Mucosa of descending colon (tissue), 3 donors: ENCODE results near the gene ACO1. TPM values are rescaled to one million over a fixed set of nuclear protein-coding genes. Genes with fewer than 3 reads are reported as not detected.

ENCODE experiments used
- ATAC-seq: fragments of 200-7000 bp; cut with Tn5 transposase; one replicate; pipeline ENCODE4 v1.9.1; 2020; ENCODE audit warnings: mild to moderate bottlenecking, moderate library complexity
- DNase-seq, 3 donors: peaks; one replicate each; pipeline ENCODE4 v3.0.0-alpha.2; 2020
- H3K36me3 ChIP-seq: fragments of 200-600 bp; one replicate; pipeline ENCODE4 v1.8.0; 2021; ENCODE audit warnings: low read depth, mild to moderate bottlenecking
- H3K4me1 ChIP-seq: fragments of 200-600 bp; one replicate; pipeline ENCODE4 v1.8.0; 2021; ENCODE audit warnings: low read depth, mild to moderate bottlenecking
- H3K4me3 ChIP-seq: fragments of 200-600 bp; one replicate; pipeline ENCODE4 v1.8.0; 2021; ENCODE audit warnings: mild to moderate bottlenecking
- H3K9me3 ChIP-seq: fragments of 200-600 bp; one replicate; pipeline ENCODE4 v1.8.0; 2021; ENCODE audit warnings: mild to moderate bottlenecking
- intact Hi-C, 2 donors: fragments of 100-400 bp; cut with DNase I in 1 of 2; cut with micrococcal nuclease in 1 of 2; formaldehyde crosslinking; loops; one replicate each; pipeline versions ENCODE4 v1.11.0 to v1.11.1; 2022; cut with DNase I, micrococcal nuclease
- total RNA-seq, 3 donors: library from RNA; stranded (reverse); fragmentation: NEBNext Ultra II Directional in 2 of 3; extraction: Animal tissue kit (Norgen Biotek cat#: 25700) in 2 of 3; gene quantifications; one replicate each; pipeline versions ENCODE4 v1.2.1 to v1.2.4, GENCODE V29; 2021 to 2023
- TF ChIP-seq, protein P1 (sequence below): fragments of 200-600 bp; IDR thresholded peaks from one replicate; pipeline ENCODE4 v1.8.0; 2022; ENCODE audit warnings: antibody characterized with exemption, mild to moderate bottlenecking
- donor health status: DM: no; HTN: no; CAD: no; lungs with moderate emphysema.
- donor health status: DM: no; HTN: no; CAD: no.
- donor health status: DM: no; HTN: yes; CAD: no.

Gene ACO1
- total RNA-seq, 3 donors from 2014 or later: 30.9 to 50.4 (median 32.6) TPM

DNA sequence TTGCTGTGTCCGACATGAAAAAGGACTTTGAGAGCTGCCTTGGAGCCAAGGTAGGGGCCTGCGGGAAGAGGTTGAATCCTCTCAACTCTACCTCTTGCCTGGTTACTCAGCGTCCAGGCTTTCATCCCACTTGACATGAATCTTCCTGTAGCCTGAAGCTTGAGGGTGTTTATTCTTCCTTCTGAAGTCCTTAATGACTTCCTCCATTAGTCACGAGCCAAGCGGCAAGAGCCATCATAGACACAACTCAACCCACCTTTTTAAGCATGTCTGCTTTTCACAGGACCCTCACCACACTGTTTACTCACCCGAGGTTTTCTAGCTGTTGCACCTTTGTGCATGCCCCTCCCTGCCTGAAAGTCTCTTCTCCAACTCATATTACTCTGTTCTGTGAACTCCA lies 40.2 kb downstream of the ACO1 start:
- Histone ChIP-seq H3K4me1 (peaks cover 5% of the 10 kb centered on the region), H3K36me3 (no peaks in the 10 kb centered on the region), H3K9me3 (no peaks in the 10 kb centered on the region), H3K4me3 (no peak overlapping the region)
- TF ChIP-seq, protein P1, sequence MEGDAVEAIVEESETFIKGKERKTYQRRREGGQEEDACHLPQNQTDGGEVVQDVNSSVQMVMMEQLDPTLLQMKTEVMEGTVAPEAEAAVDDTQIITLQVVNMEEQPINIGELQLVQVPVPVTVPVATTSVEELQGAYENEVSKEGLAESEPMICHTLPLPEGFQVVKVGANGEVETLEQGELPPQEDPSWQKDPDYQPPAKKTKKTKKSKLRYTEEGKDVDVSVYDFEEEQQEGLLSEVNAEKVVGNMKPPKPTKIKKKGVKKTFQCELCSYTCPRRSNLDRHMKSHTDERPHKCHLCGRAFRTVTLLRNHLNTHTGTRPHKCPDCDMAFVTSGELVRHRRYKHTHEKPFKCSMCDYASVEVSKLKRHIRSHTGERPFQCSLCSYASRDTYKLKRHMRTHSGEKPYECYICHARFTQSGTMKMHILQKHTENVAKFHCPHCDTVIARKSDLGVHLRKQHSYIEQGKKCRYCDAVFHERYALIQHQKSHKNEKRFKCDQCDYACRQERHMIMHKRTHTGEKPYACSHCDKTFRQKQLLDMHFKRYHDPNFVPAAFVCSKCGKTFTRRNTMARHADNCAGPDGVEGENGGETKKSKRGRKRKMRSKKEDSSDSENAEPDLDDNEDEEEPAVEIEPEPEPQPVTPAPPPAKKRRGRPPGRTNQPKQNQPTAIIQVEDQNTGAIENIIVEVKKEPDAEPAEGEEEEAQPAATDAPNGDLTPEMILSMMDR: no peak
- ATAC-seq: no peak
- no peak for DNase-seq
- intact Hi-C loops: no loop called here

GRCh38 chr9:32426278-32426939 lies 42.0 kb downstream of the ACO1 start:
- TF ChIP-seq, protein P1: no peak
- intact Hi-C loops: no loop called here
- Histone ChIP-seq H3K4me3 (no peak overlapping the region), H3K4me1 (peaks cover 5% of the 10 kb centered on the region), H3K36me3 (no peaks in the 10 kb centered on the region), H3K9me3 (no peaks in the 10 kb centered on the region)
- ATAC-seq (peak; percentile 71), DNase-seq (peak in 1 of 3 donors; percentile 19)

GRCh38 chr9:32427111-32427873 lies 42.8 kb downstream of the ACO1 start:
- peaks cover 5% of the 10 kb centered on the region for H3K4me1 ChIP-seq
- no peak overlapping the region for H3K4me3 ChIP-seq
- H3K9me3 ChIP-seq: no peaks in the 10 kb centered on the region
- peak; percentile 86 for ATAC-seq
- TF ChIP-seq, protein P1: no peak
- intact Hi-C loops: no loop called here
- DNase-seq: peak in 2 of 3 donors; percentile 30 to 54
- no peaks in the 10 kb centered on the region for H3K36me3 ChIP-seq

GRCh38 chr9:32430720-32431119 lies 46.3 kb downstream of the ACO1 start:
- intact Hi-C loops: no loop called here

DNA sequence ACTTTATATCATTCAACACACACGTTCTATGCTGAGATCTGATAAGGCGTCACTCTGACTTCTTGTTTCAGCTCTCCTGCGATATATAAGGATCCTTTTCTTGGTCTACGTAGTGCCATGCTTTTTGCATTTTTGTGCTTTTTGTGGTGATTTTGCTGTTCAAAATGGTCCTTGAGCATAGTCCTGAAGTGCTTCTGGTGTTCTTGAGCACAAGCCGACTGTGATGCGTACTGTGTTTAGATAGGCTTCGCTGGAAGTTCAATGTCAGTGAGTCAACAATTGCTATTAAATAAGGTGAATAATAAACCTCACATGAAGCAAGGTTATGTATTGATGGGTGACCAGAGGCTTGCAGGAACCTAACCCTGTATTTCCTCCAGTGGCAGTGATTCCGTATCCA lies 46.8 kb downstream of the ACO1 start:
- H3K36me3 ChIP-seq: no peaks in the 10 kb centered on the region
- H3K4me1 ChIP-seq: peaks cover 5% of the 10 kb centered on the region
- TF ChIP-seq, protein P1: no peak
- H3K4me3 ChIP-seq: no peak overlapping the region
- H3K9me3 ChIP-seq: no peaks in the 10 kb centered on the region
- ATAC-seq (no peak), DNase-seq (no peak)
- intact Hi-C loops: no loop called here

More at GRCh38 chr9:32430720-32431119, 46.3 kb downstream of the ACO1 start:
- TF ChIP-seq, protein P1: no peak
- no peak for DNase-seq
- peaks cover 5% of the 10 kb centered on the region for H3K4me1 ChIP-seq
- no peak for ATAC-seq
- no peaks in the 10 kb centered on the region for H3K36me3 ChIP-seq
- H3K4me3 ChIP-seq: no peak overlapping the region
- no peaks in the 10 kb centered on the region for H3K9me3 ChIP-seq
